ENCODE data around the gene ERVH48-1. TPM values are rescaled to one million over a fixed set of nuclear protein-coding genes. Genes with fewer than 3 reads are reported as not detected.
"Not testable (repeated sequence)": the region's sequence is repeated elsewhere in the genome, so short reads cannot be mapped to it uniquely, and the experiment has no call there.

Gene ERVH48-1
- total RNA-seq, 4 donors from 2014 or later = not detected

- intact Hi-C loops (cut with DNase I; ENCODE audit: low total_unique reads) (no loop called here), in situ Hi-C loops (cut with MboI; ENCODE audit: low pct_ligation_motif_present in 1 of 4, low pct_unique_long_range_greater_than_20kb in 1 of 4, low sequenced_read_pairs in 3 of 4) (no loop called here)
- Histone ChIP-seq H3K27me3 (no peaks in the 10 kb centered on the region), H3K4me3 (no peak overlapping the region), H3K9me3 (no peaks in the 10 kb centered on the region), H3K27ac (no peak overlapping the region), H3K4me1 (peaks cover 0 to 6% (median 0%) of the 10 kb centered on the region in 4 donors), H3K36me3 (no peaks in the 10 kb centered on the region)
- DNase-seq = no peak
- TF ChIP-seq POLR2AphosphoS5 (IDR thresholded peaks at IDR 0.05) (no peak), CTCF (IDR thresholded peaks at IDR 0.05) (no peak), EP300 (IDR thresholded peaks at IDR 0.05; ENCODE audit: low read depth) (no peak), POLR2A (IDR thresholded peaks at IDR 0.05) (no peak)
- WGBS, 2 donors (ENCODE audit: low coverage in 1 of 2) = 80 to 87% methylated on average over 3 of the region's 3 CpGs
Observed at GRCh38 chr21:42959728-42960127, 34.3 kb upstream of the ERVH48-1 start.

- H3K36me3 ChIP-seq; DNase-seq; H3K27ac ChIP-seq; in situ Hi-C loops (cut with MboI; ENCODE audit: low pct_ligation_motif_present in 1 of 4, low pct_unique_long_range_greater_than_20kb in 1 of 4, low sequenced_read_pairs in 3 of 4); H3K9me3 ChIP-seq; H3K27me3 ChIP-seq; intact Hi-C loops (cut with DNase I; ENCODE audit: low total_unique reads); H3K4me1 ChIP-seq; H3K4me3 ChIP-seq: not testable (repeated sequence)
- 55 to 76% methylated on average over 2 to 6 of the region's 6 CpGs for WGBS, 2 donors (ENCODE audit: low coverage in 1 of 2)
Observed at GRCh38 chr21:42958122-42958521, 32.7 kb upstream of the ERVH48-1 start.

GRCh38 chr21:42956824-42957630, 31.6 kb upstream of the ERVH48-1 start:
- Histone ChIP-seq H3K27me3 (no peaks in the 10 kb centered on the region), H3K36me3 (no peaks in the 10 kb centered on the region), H3K4me1 (peaks cover 0 to 6% (median 0%) of the 10 kb centered on the region in 4 donors), H3K27ac (no peak overlapping the region), H3K4me3 (no peak overlapping the region), H3K9me3 (no peaks in the 10 kb centered on the region)
- 86 to 95% methylated on average over 3 to 13 of the region's 13 CpGs for WGBS, 2 donors (ENCODE audit: low coverage in 1 of 2)
- no peak for DNase-seq
- in situ Hi-C loops (cut with MboI; ENCODE audit: low pct_ligation_motif_present in 1 of 4, low pct_unique_long_range_greater_than_20kb in 1 of 4, low sequenced_read_pairs in 3 of 4) = no loop called here
- intact Hi-C loops (cut with DNase I; ENCODE audit: low total_unique reads) = no loop called here
- no peak for TF ChIP-seq CTCF (IDR thresholded peaks at IDR 0.05)
- TF ChIP-seq EP300 (IDR thresholded peaks at IDR 0.05; ENCODE audit: low read depth) = no peak
- TF ChIP-seq POLR2A (IDR thresholded peaks at IDR 0.05) = no peak
- TF ChIP-seq POLR2AphosphoS5 (IDR thresholded peaks at IDR 0.05) = no peak

- 93 to 94% methylated on average over 6 to 9 of the region's 9 CpGs for WGBS, 2 donors (ENCODE audit: low coverage in 1 of 2)
- H3K27ac ChIP-seq; intact Hi-C loops (cut with DNase I; ENCODE audit: low total_unique reads); H3K27me3 ChIP-seq; H3K4me1 ChIP-seq; in situ Hi-C loops (cut with MboI; ENCODE audit: low pct_ligation_motif_present in 1 of 4, low pct_unique_long_range_greater_than_20kb in 1 of 4, low sequenced_read_pairs in 3 of 4); H3K36me3 ChIP-seq; DNase-seq; H3K4me3 ChIP-seq; H3K9me3 ChIP-seq: not testable (repeated sequence)
Observed at GRCh38 chr21:42951193-42951592, 25.8 kb upstream of the ERVH48-1 start.

GRCh38 chr21:42949094-42949755, 23.8 kb upstream of the ERVH48-1 start:
- intact Hi-C loops (cut with DNase I; ENCODE audit: low total_unique reads); H3K4me3 ChIP-seq; DNase-seq; H3K27ac ChIP-seq; H3K4me1 ChIP-seq; in situ Hi-C loops (cut with MboI; ENCODE audit: low pct_ligation_motif_present in 1 of 4, low pct_unique_long_range_greater_than_20kb in 1 of 4, low sequenced_read_pairs in 3 of 4); H3K36me3 ChIP-seq; H3K27me3 ChIP-seq; H3K9me3 ChIP-seq: not testable (repeated sequence)
- 68 to 89% methylated on average over 4 to 13 of the region's 13 CpGs for WGBS, 2 donors (ENCODE audit: low coverage in 1 of 2)

Measured in transverse colon (tissue), 4 donors.